Neural cell (in vitro differentiated cells): Measurements from ENCODE around the gene SRSF1.

Experiments used
- EZH2 ChIP-seq: fragments of 200-600, 300-800 bp; shearing (Covaris generic), sonication (generic); IDR thresholded peaks from 2 replicates; pipeline ENCODE4 v1.6.1; 2014; ENCODE audit warnings: antibody characterized with exemption, low read length, borderline replicate concordance, mild to moderate bottlenecking; ENCODE audit not compliant: insufficient read depth, poor library complexity, severe bottlenecking
- MXI1 ChIP-seq: fragments of 450-650 bp; conservative IDR thresholded peaks from 2 replicates; pipeline ENCODE4 v1.6.1; 2014; ENCODE audit warnings: antibody characterized with exemption, mild to moderate bottlenecking; ENCODE audit not compliant: poor library complexity, severe bottlenecking
- TF ChIP-seq, protein P1 (sequence below): fragments of 450-650 bp; IDR thresholded peaks from 2 replicates; pipeline ENCODE4 v1.5.1; 2014; ENCODE audit warnings: antibody characterized with exemption, mild to moderate bottlenecking, moderate library complexity; ENCODE audit not compliant: poor library complexity, severe bottlenecking

DNA sequence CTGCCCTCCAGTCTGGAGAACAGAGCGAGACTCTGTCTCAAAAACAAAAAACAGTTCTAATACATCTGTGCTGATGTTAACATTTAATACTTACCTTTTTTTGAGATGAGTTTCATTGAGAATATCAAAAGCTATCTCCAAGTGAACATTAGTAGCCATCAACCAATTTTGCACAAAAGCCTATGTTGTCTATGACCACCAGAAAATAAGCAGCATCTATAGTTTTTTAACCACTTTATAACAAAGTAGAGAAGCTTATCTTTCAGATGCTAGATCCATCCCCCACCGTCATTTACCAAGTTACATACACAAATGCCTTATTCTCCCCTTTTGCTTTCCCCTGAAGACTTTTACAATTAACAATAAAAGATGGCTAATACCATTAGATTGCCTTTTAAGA lies 4.1 kb downstream of the SRSF1 start:
- TF ChIP-seq, protein P1, sequence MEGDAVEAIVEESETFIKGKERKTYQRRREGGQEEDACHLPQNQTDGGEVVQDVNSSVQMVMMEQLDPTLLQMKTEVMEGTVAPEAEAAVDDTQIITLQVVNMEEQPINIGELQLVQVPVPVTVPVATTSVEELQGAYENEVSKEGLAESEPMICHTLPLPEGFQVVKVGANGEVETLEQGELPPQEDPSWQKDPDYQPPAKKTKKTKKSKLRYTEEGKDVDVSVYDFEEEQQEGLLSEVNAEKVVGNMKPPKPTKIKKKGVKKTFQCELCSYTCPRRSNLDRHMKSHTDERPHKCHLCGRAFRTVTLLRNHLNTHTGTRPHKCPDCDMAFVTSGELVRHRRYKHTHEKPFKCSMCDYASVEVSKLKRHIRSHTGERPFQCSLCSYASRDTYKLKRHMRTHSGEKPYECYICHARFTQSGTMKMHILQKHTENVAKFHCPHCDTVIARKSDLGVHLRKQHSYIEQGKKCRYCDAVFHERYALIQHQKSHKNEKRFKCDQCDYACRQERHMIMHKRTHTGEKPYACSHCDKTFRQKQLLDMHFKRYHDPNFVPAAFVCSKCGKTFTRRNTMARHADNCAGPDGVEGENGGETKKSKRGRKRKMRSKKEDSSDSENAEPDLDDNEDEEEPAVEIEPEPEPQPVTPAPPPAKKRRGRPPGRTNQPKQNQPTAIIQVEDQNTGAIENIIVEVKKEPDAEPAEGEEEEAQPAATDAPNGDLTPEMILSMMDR, result no peak
- TF ChIP-seq MXI1, result no peak
- no peak for TF ChIP-seq EZH2
